HG03520 (cell line): ENCODE measurements around the gene AHI1.

Source experiments
- ATAC-seq: cut with Tn5 transposase; IDR thresholded peaks from one replicate; pipeline ENCODE4 v1.9.1; 2021; ENCODE audit warnings: mild to moderate bottlenecking, moderate library complexity; ENCODE audit not compliant: unreplicated experiment

Gene AHI1

GRCh38 chr6:135497412-135498184, at the start of gene AHI1:
AHI1 (minus strand) TSS chr6:135497740; CDS start chr6:135492237, 5,503 bp downstream.
- peak; percentile 90 for ATAC-seq

DNA sequence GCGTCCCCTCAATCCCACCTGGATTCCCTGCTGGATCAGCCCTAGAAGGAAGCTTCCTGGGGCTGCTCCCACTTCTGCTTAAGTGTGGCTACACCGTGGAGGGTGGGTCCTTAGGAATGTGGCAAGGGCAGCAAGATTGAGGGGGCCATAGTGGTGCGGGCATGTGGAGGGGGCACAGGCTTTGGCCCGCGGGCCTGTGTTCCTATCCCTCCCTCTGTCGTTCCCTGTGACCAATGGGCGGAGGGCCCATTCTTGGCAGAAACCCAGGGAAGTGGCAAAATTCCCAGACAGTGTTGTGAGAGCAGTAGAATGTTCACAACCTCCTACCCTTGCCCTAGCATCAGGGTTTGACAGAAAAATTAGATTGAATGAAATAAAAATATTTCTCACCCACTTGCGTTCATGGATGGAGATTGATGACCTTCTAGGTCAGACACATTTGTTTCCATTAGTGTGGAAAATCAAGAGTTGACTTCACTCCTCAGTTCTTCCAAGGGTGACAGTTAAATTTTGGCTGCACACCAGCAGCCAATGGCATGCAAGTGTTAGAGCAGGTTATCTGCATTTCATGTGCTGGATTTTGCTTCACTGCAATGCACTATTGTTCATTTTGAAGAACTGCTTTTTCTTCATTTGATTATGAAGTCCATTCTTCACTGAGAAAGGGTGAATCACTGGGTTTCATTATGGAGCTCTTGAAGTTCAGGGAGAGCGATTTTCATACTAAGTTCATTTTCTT, 49.3 kb upstream of the AHI1 start:
- no peak for ATAC-seq

DNA sequence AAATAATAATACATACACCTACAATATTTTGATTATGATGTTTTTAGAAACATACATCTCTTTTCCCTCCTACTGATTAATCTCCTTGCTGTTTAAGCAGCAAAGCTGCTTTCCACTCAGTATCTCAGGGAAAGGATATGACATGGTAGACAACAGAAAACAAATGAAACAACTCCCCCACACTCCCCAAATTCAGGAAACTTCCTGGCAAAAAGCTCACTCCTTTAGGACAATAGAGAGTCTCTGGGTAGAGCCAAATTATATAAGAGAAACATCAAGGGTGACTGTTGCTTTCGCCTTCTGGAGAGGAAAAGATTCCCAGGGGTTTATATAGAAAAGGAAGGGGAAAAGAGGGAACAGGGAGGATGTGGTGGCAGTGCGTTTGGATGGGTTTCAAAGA, 48.7 kb upstream of the AHI1 start:
- ATAC-seq = no peak

DNA sequence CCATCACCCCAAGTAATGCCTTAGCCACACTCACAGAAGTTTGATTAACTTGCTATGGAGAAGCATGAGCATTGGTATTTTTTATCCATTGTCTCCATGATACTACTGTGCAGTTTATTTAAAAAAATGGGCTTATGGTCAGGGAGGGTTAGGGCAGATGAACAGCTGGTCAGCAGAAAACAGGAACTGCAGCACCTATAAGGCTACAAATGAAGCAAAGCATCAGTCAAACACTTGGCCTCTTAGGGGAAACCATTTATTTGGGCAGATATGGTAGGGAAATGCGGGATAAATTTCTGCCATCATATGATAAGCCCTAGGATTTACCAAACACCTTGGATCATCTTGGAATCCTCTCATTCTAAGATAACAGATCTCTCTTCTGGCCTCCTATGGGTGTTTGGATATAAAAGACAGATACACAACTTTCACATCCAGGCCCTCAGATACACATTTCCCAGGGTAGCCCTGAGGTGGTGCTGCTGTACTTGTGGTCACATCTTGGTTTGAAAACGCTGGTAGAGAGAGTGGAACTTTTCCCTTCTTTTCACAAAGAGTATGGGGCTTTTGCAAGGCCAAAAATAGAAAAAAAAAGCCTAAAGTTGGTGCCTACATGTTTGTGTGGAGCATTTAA, 42.8 kb upstream of the AHI1 start:
- ATAC-seq = no peak

- no peak for ATAC-seq
Measured at GRCh38 chr6:135537741-135538301, 40.3 kb upstream of the AHI1 start.

DNA sequence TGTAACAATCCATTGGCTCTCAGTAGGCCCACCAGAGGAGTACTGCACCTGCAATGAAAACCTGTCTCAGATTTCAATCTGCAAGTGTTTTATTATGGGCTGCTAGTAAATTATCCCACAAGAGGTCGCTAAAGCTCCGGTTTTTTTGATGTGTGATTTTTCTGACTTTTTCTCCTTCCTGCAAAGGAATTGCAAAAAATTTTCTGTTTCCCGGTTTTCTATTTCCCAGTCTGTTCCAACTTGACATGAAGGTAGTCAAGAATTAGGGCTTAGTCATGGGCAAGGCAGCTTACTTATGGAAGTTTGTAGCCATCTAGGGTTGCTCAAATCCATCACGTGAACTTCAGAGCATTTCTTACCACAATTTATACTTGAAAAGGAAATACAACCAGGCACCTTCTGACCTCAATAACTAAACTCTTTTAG, 38.5 kb upstream of the AHI1 start:
- ATAC-seq = no peak

DNA sequence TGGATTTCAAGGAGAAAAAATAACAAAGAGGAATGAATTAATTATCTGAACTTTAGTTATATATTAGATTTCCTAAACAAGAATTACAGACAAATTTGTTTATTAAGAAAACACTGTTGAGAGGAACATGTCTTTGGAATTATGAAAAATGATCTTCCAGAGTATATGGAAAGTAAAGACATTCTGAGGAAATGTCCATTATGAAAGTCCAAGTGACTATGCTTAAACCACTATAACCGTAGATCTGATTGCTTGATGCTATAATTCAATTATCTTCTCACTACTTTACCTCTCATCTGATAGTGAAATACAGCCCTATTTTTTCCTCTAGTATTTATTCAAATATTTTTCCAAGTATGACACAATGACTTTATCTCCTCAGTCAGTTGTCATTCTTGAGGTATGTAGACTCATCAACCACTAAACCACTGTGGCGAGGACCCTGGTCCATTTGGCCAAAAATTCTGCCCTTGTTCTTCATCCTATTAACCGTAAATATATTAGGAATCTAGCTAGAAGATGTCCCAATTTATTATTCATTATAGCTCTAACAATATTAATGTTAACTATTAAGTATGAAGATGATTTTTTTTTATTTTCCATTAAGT, 37.3 kb upstream of the AHI1 start:
- ATAC-seq = no peak

DNA sequence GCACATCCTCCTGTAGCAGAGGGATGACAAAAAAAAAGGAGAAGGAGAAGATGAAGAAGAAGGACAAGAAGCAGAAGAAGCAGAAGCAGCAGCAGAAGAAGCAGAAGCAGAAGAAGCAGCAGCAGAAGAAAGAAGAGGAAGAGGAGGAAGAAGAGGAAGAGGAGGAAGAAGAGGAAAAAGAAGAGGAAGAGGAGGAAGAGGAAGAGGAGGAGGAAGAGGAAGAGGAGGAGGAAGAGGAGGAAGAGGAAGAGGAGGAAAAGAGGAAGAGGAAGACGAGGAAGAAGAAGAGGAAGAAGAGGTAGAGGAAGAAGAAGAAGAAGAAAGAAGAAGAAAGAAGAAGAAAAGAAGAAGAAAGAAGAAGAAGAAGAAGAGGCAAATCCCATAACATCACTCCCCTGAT, 35.0 kb upstream of the AHI1 start:
- ATAC-seq = no peak

DNA sequence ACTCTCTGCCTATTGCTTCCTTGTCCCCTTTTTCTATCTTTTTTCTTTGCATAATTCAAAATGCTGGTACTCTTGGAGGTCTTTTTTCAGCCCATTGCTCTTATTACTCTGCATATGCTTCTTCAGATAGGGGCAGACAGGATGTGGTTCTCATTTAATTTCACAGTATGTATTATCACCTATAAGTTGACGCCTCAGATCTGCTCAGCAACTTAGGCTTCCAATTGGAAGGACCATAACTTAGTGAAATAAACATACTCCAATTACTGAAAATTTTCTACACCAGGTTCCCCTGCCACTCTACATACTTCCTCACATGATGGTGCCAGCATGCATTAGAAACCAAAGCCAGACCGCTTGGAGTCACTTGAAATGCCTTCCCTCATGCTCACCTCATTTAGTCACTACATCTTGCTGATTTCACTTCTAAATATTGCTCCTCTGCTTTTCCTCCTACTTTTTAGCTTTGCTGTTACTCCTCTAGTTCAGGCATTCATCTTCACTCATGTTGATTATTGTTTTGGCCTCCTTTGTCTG, 34.5 kb upstream of the AHI1 start:
- ATAC-seq = no peak

- ATAC-seq = no peak
Measured at GRCh38 chr6:135530113-135530512, 32.6 kb upstream of the AHI1 start.

DNA sequence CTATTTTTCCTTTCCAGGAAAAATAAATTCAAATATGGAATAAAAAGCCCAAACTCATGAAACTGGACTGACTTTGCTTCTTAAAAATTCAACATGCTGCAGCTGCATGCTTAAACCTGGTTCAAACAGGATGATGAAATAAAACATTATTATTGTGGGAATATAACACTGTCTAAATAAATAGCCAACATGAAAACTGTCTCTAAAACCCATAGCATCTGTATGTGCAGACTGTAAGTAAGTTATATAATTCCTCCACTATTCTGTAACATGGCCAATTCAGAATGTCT, 30.4 kb upstream of the AHI1 start:
- ATAC-seq = no peak

GRCh38 chr6:135527116-135527959, 29.8 kb upstream of the AHI1 start:
- no peak for ATAC-seq

- ATAC-seq = no peak
Measured at GRCh38 chr6:135525594-135525993, 28.1 kb upstream of the AHI1 start.

- no peak for ATAC-seq
Measured at GRCh38 chr6:135522965-135523692, 25.6 kb upstream of the AHI1 start.

DNA sequence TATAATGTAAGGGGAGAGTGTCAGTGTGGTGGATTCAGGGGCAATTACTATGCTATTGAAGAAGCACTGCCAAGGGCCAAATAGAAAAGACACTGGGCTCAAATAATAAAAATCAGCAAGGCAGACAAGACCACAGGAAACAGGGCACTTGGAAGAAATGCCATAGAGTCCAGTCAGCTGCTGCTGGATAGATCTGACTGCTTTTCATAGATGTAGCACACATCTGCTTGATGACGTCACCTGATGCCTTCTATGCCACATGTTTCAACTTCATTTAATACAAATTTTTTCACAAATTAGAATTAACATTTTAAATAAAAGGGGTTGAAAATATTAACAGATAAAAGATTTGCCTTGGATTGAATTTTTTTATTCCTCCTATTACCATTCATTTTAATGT, 23.9 kb upstream of the AHI1 start:
- no peak for ATAC-seq

GRCh38 chr6:135520781-135521180, 23.2 kb upstream of the AHI1 start:
- ATAC-seq = no peak

DNA sequence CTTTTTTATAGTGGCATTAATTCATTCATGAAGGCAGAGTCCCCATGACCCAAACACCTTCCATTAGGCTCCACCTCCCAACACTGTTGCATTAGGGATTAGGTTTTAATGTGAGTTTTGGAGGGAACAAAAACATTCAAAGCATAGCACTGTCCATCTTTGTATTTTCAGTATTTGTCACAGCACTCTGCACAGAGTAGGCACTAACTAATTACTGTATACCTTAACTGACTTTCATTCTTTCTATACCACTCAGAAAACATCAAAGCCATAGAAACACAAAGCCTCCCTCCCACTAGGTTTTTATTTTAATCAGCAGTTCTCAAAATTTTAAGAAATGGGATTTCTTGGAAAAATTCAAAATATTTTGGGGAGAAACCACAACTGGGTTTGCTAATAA, 21.8 kb upstream of the AHI1 start:
- no peak for ATAC-seq

DNA sequence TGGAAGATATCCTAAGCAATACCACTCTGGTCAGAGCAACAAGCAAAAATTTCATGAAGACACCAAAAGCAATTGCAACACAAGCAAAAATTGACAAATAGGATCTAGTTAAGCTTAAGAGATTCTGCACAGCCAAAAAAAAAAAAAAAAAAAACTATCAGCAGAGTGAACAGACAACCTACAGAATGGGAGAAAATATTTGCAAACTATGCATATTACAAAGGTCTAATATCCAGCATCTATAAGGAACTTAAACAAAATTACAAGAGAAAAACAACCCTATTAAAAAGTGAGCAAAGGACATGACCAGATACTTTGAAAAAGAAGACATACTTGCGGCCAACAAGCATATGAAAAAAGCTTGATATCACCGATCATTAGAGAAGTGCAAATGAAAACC, 20.0 kb upstream of the AHI1 start:
- no peak for ATAC-seq

DNA sequence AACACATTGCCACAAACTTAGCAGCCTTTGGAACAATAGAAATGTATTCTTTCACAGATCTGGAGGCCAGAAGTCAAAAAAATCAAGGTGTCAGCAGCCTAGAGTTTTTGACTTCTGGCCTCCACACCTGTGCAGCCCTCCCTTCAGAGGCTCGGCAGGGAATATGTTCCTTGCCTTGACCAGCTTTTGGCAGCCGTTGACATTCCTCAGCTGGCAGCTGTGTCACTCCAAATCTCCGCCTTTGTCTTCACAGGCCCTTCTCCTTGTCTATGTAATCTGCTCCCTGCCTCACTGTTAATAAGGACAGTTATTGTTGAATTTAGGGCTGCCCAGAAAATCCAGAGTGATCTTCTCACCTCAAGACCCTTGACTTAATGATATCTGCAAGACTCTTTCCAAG, 17.2 kb upstream of the AHI1 start:
- no peak for ATAC-seq
